K562 (cell line): ENCODE data around the gene GGTLC3. TPM values are rescaled to one million over a fixed set of nuclear protein-coding genes. Genes with fewer than 3 reads are reported as not detected.
A peak's percentile ranks its signal among the peaks of the same experiment; 100 is the strongest.
"Not testable (repeated sequence)": the region's sequence is repeated elsewhere in the genome, so short reads cannot be mapped to it uniquely, and the experiment has no call there.

Source experiments
- ATAC-seq: fragments of 200-7000 bp; cut with Tn5 transposase; 3 replicates; pipeline ENCODE4 v1.9.1; 2020; ENCODE audit warnings: moderate library complexity
- Bru-seq: library from RNA; stranded (reverse); fragments of 400-500 nt; gene quantifications from one replicate; lab custom pipeline; 2021; lab: Mats Ljungman, UMichigan
- BruChase-seq, 2 experiments: library from RNA; stranded (reverse); fragments of 400-500 nt; gene quantifications; one replicate each; lab custom pipeline; 2021; lab: Mats Ljungman, UMichigan
- BruUV-seq: library from RNA; stranded (reverse); fragments of 400-500 nt; replicated peaks from 2 replicates; lab custom pipeline; 2021; lab: Mats Ljungman, UMichigan
- CTCF ChIA-PET: fragments of 300-600 bp; formaldehyde crosslinking; extraction: SDS; loops from one replicate; lab custom pipeline; 2021; ENCODE audit warnings: low intra/inter-chr PET ratio; lab: Yijun Ruan, JAX
- POLR2A ChIA-PET: fragments of 300-600, 350-650 bp; sonication (Branson Sonifier 250); formaldehyde crosslinking; extraction: SDS; loops from one replicate; lab custom pipeline; 2021; ENCODE audit warnings: antibody characterized with exemption, inconsistent platforms; lab: Yijun Ruan, JAX
- DNase-seq, 4 experiments: peaks; one replicate each; pipeline versions ENCODE4 v3.0.0 to v3.0.0-alpha.2; 2011 to 2018; ENCODE audit warnings: low spot score in 3 of 4, mixed read lengths in 3 of 4; ENCODE audit errors: extremely low read depth in 1 of 4
- FAIRE-seq: peaks from 2 replicates; lab custom pipeline; 2011; peaks lifted over from hg19 to GRCh38; lab: Jason Lieb, UNC
- H2AFZ ChIP-seq: 2 replicates; pipeline ENCODE4 v1.6.0; 2011; ENCODE audit warnings: low read depth, low read length, control low read depth, inconsistent platforms
- H3K27ac ChIP-seq: fragments of 200-600 bp; 3 replicates; pipeline ENCODE4 v1.8.0; 2011; ENCODE audit warnings: low read depth, mild to moderate bottlenecking, control low read depth, inconsistent platforms, low read length, moderate library complexity, mixed read lengths; ENCODE audit errors: extremely low read depth
- H3K27me3 ChIP-seq, 2 experiments: fragments of 300-600 bp in 1 of 2; 2 replicates in 1 of 2; 3 replicates in 1 of 2; pipeline versions ENCODE4 v1.6.0 to v1.8.0; 2011; ENCODE audit warnings: inconsistent platforms in 2 of 2, low read length in 2 of 2, mild to moderate bottlenecking in 1 of 2, mixed read lengths in 1 of 2, moderate library complexity in 1 of 2; ENCODE audit not compliant: control insufficient read depth in 2 of 2, insufficient read depth in 2 of 2
- H3K36me3 ChIP-seq: fragments of 300-600 bp; 3 replicates; pipeline ENCODE4 v1.8.0; 2011; ENCODE audit warnings: mild to moderate bottlenecking, low read length, inconsistent platforms; ENCODE audit not compliant: control insufficient read depth, insufficient read depth
- H3K4me1 ChIP-seq, 2 experiments: fragments of 200-600 bp in 1 of 2; replicated peaks in 1 of 2; 2 replicates in 1 of 2; 3 replicates in 1 of 2; pipeline versions ENCODE4 v1.5.1 to v1.8.0; 2011; ENCODE audit warnings: inconsistent platforms in 2 of 2, low read length in 2 of 2, mild to moderate bottlenecking in 1 of 2, mixed read lengths in 1 of 2, moderate library complexity in 1 of 2; ENCODE audit not compliant: control insufficient read depth in 2 of 2, insufficient read depth in 2 of 2
- H3K4me2 ChIP-seq: 2 replicates; pipeline ENCODE4 v1.6.1; 2011; ENCODE audit warnings: low read length, control low read depth, inconsistent platforms, mixed read lengths; ENCODE audit not compliant: insufficient read depth
- H3K4me3 ChIP-seq: fragments of 200-600 bp; sonication (generic), shearing (Covaris generic); 2 replicates; pipeline ENCODE4 v1.5.1; 2016; ENCODE audit warnings: control low read depth, inconsistent platforms
- H3K79me2 ChIP-seq: fragments of 200-600 bp; 3 replicates; pipeline ENCODE4 v1.8.0; 2011; ENCODE audit warnings: low read length, inconsistent platforms; ENCODE audit not compliant: control insufficient read depth, insufficient read depth
- H3K9ac ChIP-seq, 2 experiments: 2 replicates each; pipeline versions ENCODE4 v1.6.0 to v1.6.1; 2011; ENCODE audit warnings: low read depth in 2 of 2, low read length in 2 of 2, control low read depth in 1 of 2, inconsistent platforms in 1 of 2, mild to moderate bottlenecking in 1 of 2, mixed read lengths in 1 of 2; ENCODE audit not compliant: insufficient read depth in 1 of 2
- H3K9me1 ChIP-seq: one replicate; pipeline ENCODE4 v1.6.0; 2011; ENCODE audit warnings: inconsistent platforms, mild to moderate bottlenecking, low read length, moderate library complexity; ENCODE audit not compliant: control insufficient read depth, insufficient read depth
- H3K9me3 ChIP-seq: replicated peaks from 2 replicates; pipeline ENCODE4 v1.5.1; 2011; ENCODE audit warnings: low read depth, low read length, inconsistent platforms; ENCODE audit not compliant: control insufficient read depth, insufficient read depth
- H4K20me1 ChIP-seq: replicated peaks from 2 replicates; pipeline ENCODE4 v1.6.1; 2011; ENCODE audit warnings: low read length, inconsistent platforms, mixed read lengths; ENCODE audit not compliant: control insufficient read depth, insufficient read depth
- WGBS: fragments of 100-300 bp; shearing (Covaris generic); methylation state at CpG from one replicate; pipeline ENCODE4 v1.1.6; 2016; ENCODE audit warnings: low coverage, mixed read lengths; ENCODE audit not compliant: insufficient coverage; ENCODE audit errors: missing lambda C conversion rate; 5-methylcytosine and 5-hydroxymethylcytosine counted together
- in situ Hi-C: fragments of 300-500 bp; cut with MboI; formaldehyde crosslinking; loops from 4 replicates; pipeline ENCODE4 v1.15.0; 2018; ENCODE audit warnings: inconsistent platforms, mixed read lengths
- intact Hi-C: fragments of 100-400 bp; cut with micrococcal nuclease; formaldehyde crosslinking; loops from 2 replicates; pipeline ENCODE4 v1.14.2; 2022
- long read RNA-seq, 3 experiments: library from polyadenylated mRNA in 2 of 3; library from RNA in 1 of 3; unstranded in 2 of 3; stranded (forward) in 1 of 3; transcript quantifications; one replicate each; pipeline ENCODE4 v2.0.0, GENCODE V29; 2019 to 2022
- polyA minus RNA-seq, 3 experiments: library from RNA; depleted of rRNA, polyadenylated mRNA; stranded (reverse); fragments of >200 nt; gene quantifications; 2 replicates each; pipeline ENCODE4 v1.2.3, GENCODE V29; 2011
- polyA plus RNA-seq, 8 experiments: library from polyadenylated mRNA; depleted of rRNA in 4 of 8; stranded (reverse) in 5 of 8; unstranded in 3 of 8; fragments of >200 nt; fragmentation: Nextera tagmentation in 2 of 8; fragmentation: Illumina TruSeq in 1 of 8; extraction: Ambion mirVana in 2 of 8; extraction: Trizol in 1 of 8; gene quantifications; 2 replicates each; pipeline versions ENCODE4 v1.2.1 to v1.2.3, GENCODE V29; 2011 to 2014; ENCODE audit warnings: inconsistent platforms in 1 of 8, missing spikeins in 1 of 8
- total RNA-seq, 7 experiments: library from RNA; depleted of rRNA in 6 of 7; stranded (reverse); fragments of >200 nt in 6 of 7; fragmentation: Illumina TruSeq in 2 of 7; extraction: Trizol in 2 of 7; gene quantifications; 2 replicates each; pipeline versions ENCODE4 v1.2.1 to v1.2.3, GENCODE V29; 2011 to 2021; ENCODE audit warnings: low replicate concordance in 1 of 7

GGTLC3 gene
- total RNA-seq (2011; cell fraction: chromatin; rRNA removed; ENCODE audit: low replicate concordance) = not detected in 2 replicates
- total RNA-seq (2011; cell fraction: nucleolus; rRNA removed) = not detected in 2 replicates
- not detected in 2 replicates for total RNA-seq (2011; cell fraction: nucleoplasm; rRNA removed)
- total RNA-seq (2014; rRNA removed) = not detected in 2 replicates
- total RNA-seq (2014; rRNA removed; fragmentation: Illumina TruSeq; extraction: Trizol) = not detected in 2 replicates
- not detected in 2 replicates for total RNA-seq (2015; rRNA removed; fragmentation: Illumina TruSeq; extraction: Trizol)
- not detected in 2 replicates for total RNA-seq (2021)
- not detected in 2 replicates for polyA plus RNA-seq (2011; rRNA removed)
- not detected in 2 replicates for polyA plus RNA-seq (2011; cell fraction: cytosol; rRNA removed)
- not detected in 2 replicates for polyA plus RNA-seq (2011; cell fraction: nucleus; rRNA removed)
- polyA plus RNA-seq (2012) = not detected in 2 replicates
- not detected in 2 replicates for polyA plus RNA-seq (2014; fragmentation: Illumina TruSeq; extraction: Trizol)
- not detected for polyA plus RNA-seq (2014; fragmentation: Nextera tagmentation; extraction: Ambion mirVana)
- not detected in 2 replicates for polyA plus RNA-seq (2014; rRNA removed)
- not detected in 2 replicates for polyA minus RNA-seq (2011; rRNA and poly(A)+ RNA removed)
- not detected in 2 replicates for polyA minus RNA-seq (2011; cell fraction: cytosol; rRNA and poly(A)+ RNA removed)
- polyA minus RNA-seq (2011; cell fraction: nucleus; rRNA and poly(A)+ RNA removed) = not detected in 2 replicates
- Bru-seq, nascent RNA = not detected
- BruChase-seq, experiment 1, labeled RNA remaining after a 2-hour chase = not detected
- not detected for BruChase-seq, experiment 2, labeled RNA remaining after a 6-hour chase
- long read RNA-seq, experiment 1 = 0 reads
- long read RNA-seq, experiment 2 = 0 reads
- long read RNA-seq, experiment 3 = 0 reads

DNA sequence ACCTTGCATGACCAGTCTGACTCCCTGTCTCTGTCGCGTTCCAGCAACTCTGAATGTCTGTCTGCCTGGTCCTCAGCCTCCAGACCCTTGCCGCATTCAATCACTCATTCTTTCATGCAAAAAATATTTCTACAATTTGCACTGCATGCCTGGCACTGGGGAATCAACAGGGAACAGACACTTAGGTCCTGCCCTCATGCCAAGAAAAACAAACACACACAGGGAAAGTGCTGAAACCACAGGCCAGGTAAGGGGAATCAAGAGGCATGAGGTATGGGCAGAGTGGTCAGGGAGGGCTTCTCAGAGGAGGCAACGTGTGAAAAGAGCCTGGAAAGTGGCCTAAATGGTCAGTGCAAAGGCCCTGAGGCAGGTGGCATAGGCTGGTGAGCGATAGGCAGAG is at the start of gene GGTLC3:
Gene GGTLC3, minus strand, starts transcription at position 101 of the 400 bp plus-strand sequence. CDS start 264 bp downstream, outside the sequence.
- BruUV-seq, ATAC-seq, H3K9ac ChIP-seq, FAIRE-seq, CTCF ChIA-PET, H3K9me3 ChIP-seq, intact Hi-C loops, H3K9me1 ChIP-seq, H3K27me3 ChIP-seq, DNase-seq, in situ Hi-C loops, POLR2A ChIA-PET, H3K4me2 ChIP-seq, H3K4me1 ChIP-seq, H2AFZ ChIP-seq, H3K36me3 ChIP-seq, H3K27ac ChIP-seq, H3K4me3 ChIP-seq, H4K20me1 ChIP-seq, H3K79me2 ChIP-seq: not testable (repeated sequence)
- no CpG with 5 or more reads among the region's 5 CpGs for WGBS

GRCh38 chr22:18560099-18560974 is 42.4 kb upstream of the GGTLC3 start:
- DNase-seq, in situ Hi-C loops, H3K36me3 ChIP-seq, POLR2A ChIA-PET, H2AFZ ChIP-seq, H3K27me3 ChIP-seq, H3K79me2 ChIP-seq, H3K4me1 ChIP-seq, H3K9me3 ChIP-seq, intact Hi-C loops, H3K9ac ChIP-seq, H3K4me3 ChIP-seq, H3K9me1 ChIP-seq, H4K20me1 ChIP-seq, H3K27ac ChIP-seq, BruUV-seq, FAIRE-seq, H3K4me2 ChIP-seq, CTCF ChIA-PET: not testable (repeated sequence)
- peak; percentile 40 for ATAC-seq
- WGBS = no CpG with 5 or more reads among the region's 16 CpGs

DNA sequence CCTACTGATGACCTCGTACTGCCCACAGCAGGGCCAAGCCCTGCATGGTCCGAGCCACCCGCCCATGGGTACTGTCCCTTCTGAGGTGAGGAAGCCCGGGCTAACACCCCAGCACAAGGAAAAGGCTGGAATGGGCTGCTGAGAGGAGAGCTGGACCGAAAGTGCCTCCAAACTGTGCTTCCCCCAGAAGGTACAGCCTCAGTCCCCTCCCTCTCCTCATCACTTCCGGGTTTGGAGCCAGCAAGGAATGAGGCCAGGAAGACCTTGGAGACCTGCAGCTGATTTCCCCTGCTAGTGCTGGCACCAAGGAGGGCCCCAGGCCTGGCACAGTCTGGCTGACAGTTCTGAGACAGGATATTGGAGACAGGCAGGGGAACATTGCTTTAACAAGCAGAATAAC is 41.0 kb upstream of the GGTLC3 start:
- FAIRE-seq, intact Hi-C loops, H3K9me1 ChIP-seq, H3K9ac ChIP-seq, CTCF ChIA-PET, H3K4me1 ChIP-seq, POLR2A ChIA-PET, DNase-seq, in situ Hi-C loops, H3K36me3 ChIP-seq, H3K9me3 ChIP-seq, H3K4me2 ChIP-seq, H4K20me1 ChIP-seq, H3K79me2 ChIP-seq, H2AFZ ChIP-seq, BruUV-seq, H3K27ac ChIP-seq, H3K27me3 ChIP-seq, H3K4me3 ChIP-seq: not testable (repeated sequence)
- no CpG with 5 or more reads among the region's 6 CpGs for WGBS
- peak; percentile 47 for ATAC-seq
